IMR-90 (cell line): ENCODE measurements around the gene PLEK2. TPM values are rescaled to one million over a fixed set of nuclear protein-coding genes. Genes with fewer than 3 reads are reported as not detected.
"Not testable (repeated sequence)": the region's sequence is repeated elsewhere in the genome, so short reads cannot be mapped to it uniquely, and the experiment has no call there.

Experiments
- ATAC-seq: fragments of 200-7000 bp; cut with Tn5 transposase; 2 replicates; pipeline ENCODE4 v1.9.1; 2020; ENCODE audit warnings: low read depth, mild to moderate bottlenecking, moderate library complexity
- BruUV-seq: library from RNA; stranded (reverse); fragments of 400-500 nt; replicated peaks from 2 replicates; lab custom pipeline; 2021; lab: Mats Ljungman, UMichigan
- CTCF ChIA-PET: fragments of 300-600 bp; formaldehyde crosslinking; extraction: SDS; loops from one replicate; lab custom pipeline; 2021; ENCODE audit warnings: antibody characterized with exemption; lab: Yijun Ruan, JAX
- POLR2A ChIA-PET: fragments of 300-600 bp; sonication (Branson Sonifier 250); formaldehyde crosslinking; loops from one replicate; lab custom pipeline; 2022; ENCODE audit warnings: antibody characterized with exemption; ENCODE audit not compliant: unreplicated experiment; lab: Charles Lee
- DNase-seq: peaks from one replicate; pipeline ENCODE4 v3.0.0; 2013
- H2AFZ ChIP-seq: replicated peaks from 2 replicates; pipeline ENCODE3; 2013; ENCODE audit warnings: low read length, mild to moderate bottlenecking; ENCODE audit not compliant: poor library complexity
- H2AK5ac ChIP-seq: 2 replicates; pipeline ENCODE4 v1.6.1; 2013; ENCODE audit warnings: low read depth, low read length, inconsistent platforms
- H2AK9ac ChIP-seq: replicated peaks from 2 replicates; pipeline ENCODE3; 2013; ENCODE audit warnings: mild to moderate bottlenecking, low read depth, low read length, moderate library complexity; ENCODE audit not compliant: poor library complexity
- H2BK120ac ChIP-seq: 2 replicates; pipeline ENCODE4 v1.6.1; 2013; ENCODE audit warnings: low read depth, low read length, inconsistent platforms
- H2BK15ac ChIP-seq: 3 replicates; pipeline ENCODE4 v1.6.1; 2013; ENCODE audit warnings: low read depth, low read length, inconsistent platforms
- H2BK20ac ChIP-seq: 2 replicates; pipeline ENCODE4 v1.6.1; 2013; ENCODE audit warnings: low read depth, mild to moderate bottlenecking, inconsistent platforms, low read length, moderate library complexity
- H2BK5ac ChIP-seq: 2 replicates; pipeline ENCODE4 v1.6.1; 2013; ENCODE audit warnings: mild to moderate bottlenecking, low read depth, low read length, inconsistent platforms; ENCODE audit not compliant: poor library complexity, severe bottlenecking
- H3K14ac ChIP-seq: replicated peaks from 2 replicates; pipeline ENCODE4 v1.6.1; 2013; ENCODE audit warnings: low read depth, low read length, inconsistent platforms
- H3K18ac ChIP-seq: 2 replicates; pipeline ENCODE4 v1.6.1; 2013; ENCODE audit warnings: low read depth, low read length, control low read depth
- H3K23ac ChIP-seq: 2 replicates; pipeline ENCODE4 v1.6.1; 2013; ENCODE audit warnings: low read depth, low read length, inconsistent platforms
- H3K27ac ChIP-seq: 2 replicates; pipeline ENCODE4 v1.5.1; 2013; ENCODE audit warnings: mild to moderate bottlenecking, control low read depth, low read length; ENCODE audit not compliant: insufficient read depth
- H3K27me3 ChIP-seq: 2 replicates; pipeline ENCODE4 v1.6.1; 2013; ENCODE audit warnings: low read length; ENCODE audit not compliant: control insufficient read depth, insufficient read depth
- H3K36me3 ChIP-seq: 2 replicates; pipeline ENCODE4 v1.6.1; 2013; ENCODE audit warnings: low read length, mixed read lengths; ENCODE audit not compliant: control insufficient read depth, insufficient read depth
- H3K4ac ChIP-seq: 2 replicates; pipeline ENCODE4 v1.6.1; 2013; ENCODE audit warnings: low read depth, low read length, inconsistent platforms
- H3K4me1 ChIP-seq: 2 replicates; pipeline ENCODE4 v1.6.1; 2013; ENCODE audit warnings: low read length, mixed read lengths; ENCODE audit not compliant: control insufficient read depth, insufficient read depth
- H3K4me2 ChIP-seq: 2 replicates; pipeline ENCODE4 v1.6.1; 2013; ENCODE audit warnings: low read depth, mild to moderate bottlenecking, control low read depth, low read length, moderate library complexity
- H3K4me3 ChIP-seq: 2 replicates; pipeline ENCODE4 v1.5.1; 2013; ENCODE audit warnings: low read depth, mild to moderate bottlenecking, control low read depth, low read length, moderate library complexity; ENCODE audit not compliant: insufficient read depth
- H3K56ac ChIP-seq: 2 replicates; pipeline ENCODE4 v1.6.1; 2013; ENCODE audit warnings: low read length, inconsistent platforms; ENCODE audit not compliant: insufficient read depth; ENCODE audit errors: extremely low read depth
- H3K79me1 ChIP-seq, 2 experiments: 2 replicates each; pipeline ENCODE4 v1.6.1; 2013; ENCODE audit warnings: low read length in 2 of 2, inconsistent platforms in 1 of 2, low read depth in 1 of 2
- H3K9ac ChIP-seq: 2 replicates; pipeline ENCODE4 v1.6.1; 2013; ENCODE audit warnings: low read depth, low read length, control low read depth
- H3K9me1 ChIP-seq: 2 replicates; pipeline ENCODE4 v1.6.1; 2013; ENCODE audit warnings: low read length, inconsistent platforms; ENCODE audit not compliant: insufficient read depth
- H3K9me3 ChIP-seq: 2 replicates; pipeline ENCODE4 v1.6.1; 2013; ENCODE audit warnings: low read length; ENCODE audit not compliant: control insufficient read depth, insufficient read depth
- H4K20me1 ChIP-seq: 2 replicates; pipeline ENCODE4 v1.6.1; 2013; ENCODE audit warnings: low read length, inconsistent platforms; ENCODE audit not compliant: insufficient read depth
- H4K5ac ChIP-seq: 2 replicates; pipeline ENCODE4 v1.6.1; 2013; ENCODE audit warnings: mild to moderate bottlenecking, low read depth, low read length, control low read depth
- H4K8ac ChIP-seq, 2 experiments: 2 replicates each; pipeline ENCODE4 v1.6.1; 2013; ENCODE audit warnings: low read depth in 2 of 2, low read length in 2 of 2, control low read depth in 1 of 2, inconsistent platforms in 1 of 2
- H4K91ac ChIP-seq: 2 replicates; pipeline ENCODE4 v1.6.1; 2013; ENCODE audit warnings: low read depth, low read length, inconsistent platforms; ENCODE audit not compliant: insufficient read depth
- WGBS, 2 experiments: methylation state at CpG; one replicate each; pipeline versions ENCODE4 v1.1.5 to v1.1.7; 2013; ENCODE audit warnings: missing lambda C conversion rate in 2 of 2; ENCODE audit not compliant: insufficient read length in 1 of 2; ENCODE audit errors: extremely low coverage in 2 of 2; 5-methylcytosine and 5-hydroxymethylcytosine counted together
- dilution Hi-C: fragments of 300-500 bp; cut with HindIII; formaldehyde crosslinking; loops from one replicate; pipeline ENCODE4 v1.14.3; 2018; ENCODE audit warnings: low sequenced_read_pairs; ENCODE audit not compliant: unreplicated experiment
- in situ Hi-C: fragments of 300-500 bp; cut with MboI; formaldehyde crosslinking; loops from 3 replicates; pipeline ENCODE4 v1.14.3; 2019; ENCODE audit warnings: low sequenced_read_pairs, inconsistent platforms, mixed read lengths
- intact Hi-C: fragments of 100-400 bp; cut with micrococcal nuclease; formaldehyde crosslinking; loops from 2 replicates; pipeline ENCODE4 v1.10.0; 2022
- polyA plus RNA-seq, 3 experiments: library from polyadenylated mRNA; depleted of rRNA; stranded (reverse); fragments of >200 nt; gene quantifications; 2 replicates each; pipeline ENCODE4 v1.2.3, GENCODE V29; 2012; ENCODE audit warnings: low replicate concordance in 1 of 3
- total RNA-seq: library from RNA; depleted of rRNA; stranded (reverse); fragments of >200 nt; gene quantifications from 2 replicates; pipeline ENCODE4 v1.2.3, GENCODE V29; 2012

The PLEK2 gene
- total and polyA plus RNA-seq, 2 of the 4 experiments (the other 2 are of a cell fraction): 1.7 to 2.5 TPM

GRCh38 chr14:67415610-67416009 lies 3.6 kb upstream of the PLEK2 start:
- H2BK120ac ChIP-seq, H3K9ac ChIP-seq, in situ Hi-C loops, BruUV-seq, CTCF ChIA-PET, H3K4me1 ChIP-seq, H3K23ac ChIP-seq, H2AFZ ChIP-seq, H2BK20ac ChIP-seq, POLR2A ChIA-PET, H4K91ac ChIP-seq, H2BK15ac ChIP-seq, H4K5ac ChIP-seq, H3K36me3 ChIP-seq, H3K79me1 ChIP-seq, H3K14ac ChIP-seq, H3K27ac ChIP-seq, H3K4ac ChIP-seq, ATAC-seq, H3K4me3 ChIP-seq, H4K8ac ChIP-seq, H2AK9ac ChIP-seq, H3K4me2 ChIP-seq, dilution Hi-C loops, H3K9me3 ChIP-seq, intact Hi-C loops, H3K56ac ChIP-seq, H3K27me3 ChIP-seq, H3K18ac ChIP-seq, DNase-seq, H2BK5ac ChIP-seq, H4K20me1 ChIP-seq: not testable (repeated sequence)
- H2AK5ac ChIP-seq: 0 out of 2 replicates have a peak overlapping the region, but pooled peaks have one; percentile 17
- no CpG with 5 or more reads among the region's 5 CpGs for WGBS, 2 experiments
- H3K9me1 ChIP-seq: peaks cover 18% of the 10 kb centered on the region; the same call in 1 of the 2 replicates
